ENCODE data around the gene FAAH. TPM values are rescaled to one million over a fixed set of nuclear protein-coding genes. Genes with fewer than 3 reads are reported as not detected.

FAAH gene
- total and polyA plus RNA-seq, 2 of the 13 experiments (the other 11 are each of a cell fraction or from before 2014, with no cell fraction given) = 5.4 to 11.0 TPM

GRCh38 chr1:46455951-46456350, 61.8 kb downstream of the FAAH start (continued):
- no peak for TF ChIP-seq ZBTB40 (IDR thresholded peaks at IDR 0.05)
- no peak for TF ChIP-seq ZBTB40 (CRISPR knock-in tag; IDR thresholded peaks at IDR 0.05)
- no peak for TF ChIP-seq ZNF879 (CRISPR knock-in tag; IDR thresholded peaks at IDR 0.05)
- TF ChIP-seq ZNF776 (CRISPR knock-in tag; IDR thresholded peaks at IDR 0.05) = no peak
- TF ChIP-seq SRSF4 (IDR thresholded peaks at IDR 0.05; ENCODE audit: low read depth, low read length, poor library complexity, severe bottlenecking) = no peak
- no peak for TF ChIP-seq PHF5A (CRISPR knock-in tag; IDR thresholded peaks at IDR 0.05; ENCODE audit: low read depth, unreplicated experiment)
- no peak for TF ChIP-seq HNRNPLL (IDR thresholded peaks at IDR 0.05; ENCODE audit: low read depth, low read length, poor library complexity, severe bottlenecking)
- TF ChIP-seq, protein P1, sequence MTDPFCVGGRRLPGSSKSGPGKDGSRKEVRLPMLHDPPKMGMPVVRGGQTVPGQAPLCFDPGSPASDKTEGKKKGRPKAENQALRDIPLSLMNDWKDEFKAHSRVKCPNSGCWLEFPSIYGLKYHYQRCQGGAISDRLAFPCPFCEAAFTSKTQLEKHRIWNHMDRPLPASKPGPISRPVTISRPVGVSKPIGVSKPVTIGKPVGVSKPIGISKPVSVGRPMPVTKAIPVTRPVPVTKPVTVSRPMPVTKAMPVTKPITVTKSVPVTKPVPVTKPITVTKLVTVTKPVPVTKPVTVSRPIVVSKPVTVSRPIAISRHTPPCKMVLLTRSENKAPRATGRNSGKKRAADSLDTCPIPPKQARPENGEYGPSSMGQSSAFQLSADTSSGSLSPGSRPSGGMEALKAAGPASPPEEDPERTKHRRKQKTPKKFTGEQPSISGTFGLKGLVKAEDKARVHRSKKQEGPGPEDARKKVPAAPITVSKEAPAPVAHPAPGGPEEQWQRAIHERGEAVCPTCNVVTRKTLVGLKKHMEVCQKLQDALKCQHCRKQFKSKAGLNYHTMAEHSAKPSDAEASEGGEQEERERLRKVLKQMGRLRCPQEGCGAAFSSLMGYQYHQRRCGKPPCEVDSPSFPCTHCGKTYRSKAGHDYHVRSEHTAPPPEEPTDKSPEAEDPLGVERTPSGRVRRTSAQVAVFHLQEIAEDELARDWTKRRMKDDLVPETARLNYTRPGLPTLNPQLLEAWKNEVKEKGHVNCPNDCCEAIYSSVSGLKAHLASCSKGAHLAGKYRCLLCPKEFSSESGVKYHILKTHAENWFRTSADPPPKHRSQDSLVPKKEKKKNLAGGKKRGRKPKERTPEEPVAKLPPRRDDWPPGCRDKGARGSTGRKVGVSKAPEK (CRISPR knock-in tag; IDR thresholded peaks at IDR 0.05; ENCODE audit: borderline replicate concordance) = no peak
